GM23338 (cell line): ENCODE measurements around the gene NPPA. TPM values are rescaled to one million over a fixed set of nuclear protein-coding genes. Genes with fewer than 3 reads are reported as not detected.

Experiments
- ATAC-seq: fragments of 200-7000 bp; cut with Tn5 transposase; 3 replicates; pipeline ENCODE4 v1.9.1; 2020
- DNase-seq: peaks from one replicate; pipeline ENCODE4 v3.0.0-alpha.2; 2015; ENCODE audit warnings: low spot score
- H2AFZ ChIP-seq: fragments of 200-600 bp; sonication (generic); 2 replicates; pipeline ENCODE4 v1.8.0; 2016; ENCODE audit warnings: antibody characterized with exemption, mild to moderate bottlenecking, moderate library complexity
- H3F3A ChIP-seq: fragments of 200-600 bp; sonication (generic); replicated peaks from 2 replicates; pipeline ENCODE4 v1.8.0; 2017; ENCODE audit warnings: antibody characterized with exemption, mixed run types, low read depth
- H3K27ac ChIP-seq: fragments of 200-600 bp; sonication (generic); 2 replicates; pipeline ENCODE4 v1.6.1; 2016; ENCODE audit warnings: low read depth
- H3K27me3 ChIP-seq: fragments of 200-600 bp; sonication (generic); 2 replicates; pipeline ENCODE4 v1.8.0; 2016; ENCODE audit warnings: mild to moderate bottlenecking, mixed run types, moderate library complexity; ENCODE audit not compliant: insufficient read depth
- H3K36me3 ChIP-seq: fragments of 200-600 bp; sonication (generic); 2 replicates; pipeline ENCODE4 v1.8.0; 2016; ENCODE audit warnings: mild to moderate bottlenecking; ENCODE audit not compliant: insufficient read depth
- H3K4me1 ChIP-seq: fragments of 200-600 bp; sonication (generic); 2 replicates; pipeline ENCODE4 v1.8.0; 2016; ENCODE audit warnings: mild to moderate bottlenecking, moderate library complexity; ENCODE audit not compliant: insufficient read depth
- H3K4me2 ChIP-seq: fragments of 200-600 bp; sonication (generic); 2 replicates; pipeline ENCODE4 v1.7.1; 2017; ENCODE audit warnings: mixed run types
- H3K4me3 ChIP-seq: fragments of 200-600 bp; sonication (generic); 2 replicates; pipeline ENCODE4 v1.6.1; 2016; ENCODE audit warnings: mixed run types
- H3K79me2 ChIP-seq: fragments of 200-600 bp; sonication (generic); replicated peaks from 2 replicates; pipeline ENCODE4 v1.8.0; 2017; ENCODE audit warnings: mild to moderate bottlenecking; ENCODE audit not compliant: insufficient read depth
- H3K9me2 ChIP-seq: fragments of 200-600 bp; sonication (generic); 2 replicates; pipeline ENCODE4 v1.8.0; 2017; ENCODE audit not compliant: insufficient read depth
- H4K20me1 ChIP-seq: fragments of 200-600 bp; sonication (generic); replicated peaks from 2 replicates; pipeline ENCODE4 v1.8.0; 2017; ENCODE audit warnings: mild to moderate bottlenecking; ENCODE audit not compliant: insufficient read depth
- H3K27ac Mint-ChIP-seq: 2 replicates; pipeline ENCODE4 v1.8.0; 2020; ENCODE audit warnings: inconsistent platforms, mild to moderate bottlenecking, moderate library complexity, mixed read lengths
- H3K27me3 Mint-ChIP-seq: 3 replicates; pipeline ENCODE4 v1.8.0; 2022; ENCODE audit warnings: low read depth, mild to moderate bottlenecking, moderate library complexity, mixed read lengths, inconsistent platforms; ENCODE audit not compliant: insufficient read depth, poor library complexity
- H3K36me3 Mint-ChIP-seq: 3 replicates; pipeline ENCODE4 v1.8.0; 2021; ENCODE audit warnings: low read depth, mild to moderate bottlenecking, inconsistent platforms, moderate library complexity, mixed read lengths
- H3K4me1 Mint-ChIP-seq: 3 replicates; pipeline ENCODE4 v1.8.0; 2020; ENCODE audit warnings: mild to moderate bottlenecking, inconsistent platforms, mixed read lengths
- H3K4me3 Mint-ChIP-seq: 3 replicates; pipeline ENCODE4 v1.8.0; 2021; ENCODE audit warnings: moderate library complexity, mild to moderate bottlenecking, inconsistent platforms, mixed read lengths
- H3K9me3 Mint-ChIP-seq: 3 replicates; pipeline ENCODE4 v1.8.0; 2020; ENCODE audit warnings: moderate library complexity, mild to moderate bottlenecking, inconsistent platforms, mixed read lengths
- CREB1 ChIP-seq: fragments of 250-450 bp; sonication (Bioruptor Pico); IDR thresholded peaks from 2 replicates; pipeline ENCODE4 v1.5.0; 2020; ENCODE audit warnings: low read depth, mild to moderate bottlenecking, moderate library complexity
- EZH2 ChIP-seq: fragments of 200-600 bp; sonication (generic); IDR thresholded peaks from one replicate; pipeline ENCODE4 v1.8.0; 2017; ENCODE audit warnings: antibody characterized with exemption, mild to moderate bottlenecking, low read depth; ENCODE audit not compliant: unreplicated experiment
- POLR2AphosphoS5 ChIP-seq: IDR thresholded peaks from 2 replicates; pipeline ENCODE4 v1.6.1; 2016; ENCODE audit warnings: antibody characterized with exemption, low read depth
- STAT1 ChIP-seq: IDR thresholded peaks from one replicate; pipeline ENCODE4 v1.6.1; 2016; ENCODE audit warnings: antibody characterized with exemption; ENCODE audit not compliant: unreplicated experiment
- ZNF114 ChIP-seq: fragments of 250-450 bp; sonication (Bioruptor Pico); IDR thresholded peaks from 2 replicates; pipeline ENCODE4 v1.5.0; 2020; ENCODE audit warnings: mild to moderate bottlenecking, moderate library complexity
- ZNF331 ChIP-seq: fragments of 250-450 bp; sonication (Bioruptor Pico); IDR thresholded peaks from 2 replicates; pipeline ENCODE4 v1.5.0; 2020; ENCODE audit warnings: low read depth, mild to moderate bottlenecking, moderate library complexity
- polyA plus RNA-seq: library from polyadenylated mRNA; unstranded; fragments of >200 nt; fragmentation: Nextera tagmentation; extraction: Ambion mirVana; gene quantifications from 2 replicates; pipeline ENCODE4 v1.2.1, GENCODE V29; 2016
- total RNA-seq: library from RNA; depleted of rRNA; stranded (reverse); fragments of >200 nt; shearing (Covaris generic); gene quantifications from 2 replicates; pipeline ENCODE4 v1.2.3, GENCODE V29; 2014
- TF ChIP-seq, protein P1 (sequence below): fragments of 250-450 bp; sonication (Bioruptor Pico); IDR thresholded peaks from 2 replicates; pipeline ENCODE4 v1.5.0; 2020; ENCODE audit warnings: mild to moderate bottlenecking, moderate library complexity
- TF ChIP-seq, protein P2 (sequence below), 2 experiments: fragments of 200-600 bp in 1 of 2; sonication (generic) in 1 of 2; conservative IDR thresholded peaks; 2 replicates each; pipeline versions ENCODE4 v1.5.1 to v1.6.1; 2016 to 2017; ENCODE audit warnings: antibody characterized with exemption in 2 of 2, low read depth in 2 of 2, mild to moderate bottlenecking in 2 of 2, moderate library complexity in 1 of 2
- TF ChIP-seq, protein P3 (sequence below): IDR thresholded peaks from 2 replicates; pipeline ENCODE4 v1.6.1; 2016; ENCODE audit warnings: antibody characterized with exemption

The NPPA gene
- total and polyA plus RNA-seq, 2 experiments from 2014 or later = 0.29 TPM; not detected in 1

DNA sequence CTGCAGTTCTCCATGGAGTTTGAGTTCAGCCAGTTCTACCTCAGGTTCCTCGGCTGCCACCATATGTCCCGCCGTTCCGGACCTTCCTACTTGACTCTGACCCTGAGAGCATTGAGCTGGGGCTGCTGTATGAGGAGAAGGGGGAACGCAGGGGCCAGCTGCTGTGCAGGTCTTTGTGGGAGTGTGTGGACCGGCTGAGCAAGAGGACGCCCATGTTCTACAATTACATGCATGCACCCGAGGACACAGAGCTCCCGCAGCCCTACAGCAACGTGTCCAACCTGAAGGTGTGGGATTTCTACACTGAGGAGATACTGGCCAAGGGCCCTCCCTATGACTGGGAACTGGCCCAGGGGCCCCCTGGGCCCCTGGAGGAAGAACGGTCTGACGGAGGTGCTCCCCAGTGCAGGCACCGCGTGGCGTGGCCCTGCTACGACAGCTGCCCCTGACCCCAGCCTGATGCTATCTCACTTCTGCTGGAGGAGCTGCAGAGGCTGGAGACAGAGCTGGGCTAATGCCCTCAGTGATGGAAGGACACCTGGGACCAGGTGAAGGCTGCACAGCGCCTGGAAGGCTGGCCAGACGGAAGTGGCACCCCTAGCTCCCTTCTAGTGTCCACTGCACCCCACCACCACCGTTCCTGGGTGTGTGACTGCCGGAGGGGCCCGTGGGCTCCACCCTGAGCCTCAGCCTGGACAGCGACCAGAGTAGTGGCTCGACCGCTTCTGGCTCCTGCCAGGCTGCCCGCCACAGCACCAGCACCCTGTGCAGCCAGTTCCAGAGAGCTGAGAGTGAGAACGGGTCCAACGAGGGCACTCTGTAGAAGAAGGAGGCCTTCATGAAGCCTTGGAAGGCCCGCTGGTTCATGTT, 32.0 kb upstream of the NPPA start:
- Mint-ChIP-seq H3K4me1 (peaks cover 8% of the 10 kb centered on the region), H3K9me3 (no peaks in the 10 kb centered on the region), H3K27ac (no peak overlapping the region), H3K27me3 (peaks cover 5% of the 10 kb centered on the region), H3K36me3 (no peaks in the 10 kb centered on the region; the same call in 2 of the 3 replicates), H3K4me3 (no peak overlapping the region)
- Histone ChIP-seq H3K27me3 (no peaks in the 10 kb centered on the region), H3K27ac (no peak overlapping the region), H3K4me3 (no peak overlapping the region), H2AFZ (no peak overlapping the region), H3K4me1 (peaks cover 3% of the 10 kb centered on the region; the same call in 1 of the 2 replicates), H3K79me2 (no peaks in the 10 kb centered on the region), H3K9me2 (no peaks in the 10 kb centered on the region), H3F3A (no peaks in the 10 kb centered on the region), H4K20me1 (no peaks in the 10 kb centered on the region), H3K36me3 (no peaks in the 10 kb centered on the region), H3K4me2 (no peak overlapping the region)
- DNase-seq = no peak
- no peak for ATAC-seq
- TF ChIP-seq ZNF331 (CRISPR knock-in tag) = no peak
- TF ChIP-seq POLR2AphosphoS5 = no peak

DNA sequence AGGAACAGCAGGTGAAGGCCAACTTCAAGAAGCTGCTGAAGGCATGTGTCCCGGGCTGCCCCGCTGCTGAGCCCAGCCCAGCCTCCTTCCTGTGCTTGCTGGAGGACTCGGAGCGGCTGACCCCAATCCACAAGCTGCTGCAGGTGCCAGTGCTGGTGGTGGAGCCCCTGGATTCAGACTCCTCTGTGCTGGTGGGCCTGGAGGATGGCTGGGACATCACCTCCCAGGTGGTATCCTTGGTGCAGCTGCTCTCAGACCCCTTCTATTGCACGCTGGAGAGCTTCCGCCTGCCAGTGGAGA, 31.3 kb upstream of the NPPA start:
- DNase-seq = no peak
- no peaks in the 10 kb centered on the region for H3K79me2 ChIP-seq
- TF ChIP-seq POLR2AphosphoS5 (no peak), CREB1 (CRISPR knock-in tag) (no peak), ZNF331 (CRISPR knock-in tag) (no peak), EZH2 (no peak), STAT1 (no peak), ZNF114 (no peak)
- TF ChIP-seq, protein P1, sequence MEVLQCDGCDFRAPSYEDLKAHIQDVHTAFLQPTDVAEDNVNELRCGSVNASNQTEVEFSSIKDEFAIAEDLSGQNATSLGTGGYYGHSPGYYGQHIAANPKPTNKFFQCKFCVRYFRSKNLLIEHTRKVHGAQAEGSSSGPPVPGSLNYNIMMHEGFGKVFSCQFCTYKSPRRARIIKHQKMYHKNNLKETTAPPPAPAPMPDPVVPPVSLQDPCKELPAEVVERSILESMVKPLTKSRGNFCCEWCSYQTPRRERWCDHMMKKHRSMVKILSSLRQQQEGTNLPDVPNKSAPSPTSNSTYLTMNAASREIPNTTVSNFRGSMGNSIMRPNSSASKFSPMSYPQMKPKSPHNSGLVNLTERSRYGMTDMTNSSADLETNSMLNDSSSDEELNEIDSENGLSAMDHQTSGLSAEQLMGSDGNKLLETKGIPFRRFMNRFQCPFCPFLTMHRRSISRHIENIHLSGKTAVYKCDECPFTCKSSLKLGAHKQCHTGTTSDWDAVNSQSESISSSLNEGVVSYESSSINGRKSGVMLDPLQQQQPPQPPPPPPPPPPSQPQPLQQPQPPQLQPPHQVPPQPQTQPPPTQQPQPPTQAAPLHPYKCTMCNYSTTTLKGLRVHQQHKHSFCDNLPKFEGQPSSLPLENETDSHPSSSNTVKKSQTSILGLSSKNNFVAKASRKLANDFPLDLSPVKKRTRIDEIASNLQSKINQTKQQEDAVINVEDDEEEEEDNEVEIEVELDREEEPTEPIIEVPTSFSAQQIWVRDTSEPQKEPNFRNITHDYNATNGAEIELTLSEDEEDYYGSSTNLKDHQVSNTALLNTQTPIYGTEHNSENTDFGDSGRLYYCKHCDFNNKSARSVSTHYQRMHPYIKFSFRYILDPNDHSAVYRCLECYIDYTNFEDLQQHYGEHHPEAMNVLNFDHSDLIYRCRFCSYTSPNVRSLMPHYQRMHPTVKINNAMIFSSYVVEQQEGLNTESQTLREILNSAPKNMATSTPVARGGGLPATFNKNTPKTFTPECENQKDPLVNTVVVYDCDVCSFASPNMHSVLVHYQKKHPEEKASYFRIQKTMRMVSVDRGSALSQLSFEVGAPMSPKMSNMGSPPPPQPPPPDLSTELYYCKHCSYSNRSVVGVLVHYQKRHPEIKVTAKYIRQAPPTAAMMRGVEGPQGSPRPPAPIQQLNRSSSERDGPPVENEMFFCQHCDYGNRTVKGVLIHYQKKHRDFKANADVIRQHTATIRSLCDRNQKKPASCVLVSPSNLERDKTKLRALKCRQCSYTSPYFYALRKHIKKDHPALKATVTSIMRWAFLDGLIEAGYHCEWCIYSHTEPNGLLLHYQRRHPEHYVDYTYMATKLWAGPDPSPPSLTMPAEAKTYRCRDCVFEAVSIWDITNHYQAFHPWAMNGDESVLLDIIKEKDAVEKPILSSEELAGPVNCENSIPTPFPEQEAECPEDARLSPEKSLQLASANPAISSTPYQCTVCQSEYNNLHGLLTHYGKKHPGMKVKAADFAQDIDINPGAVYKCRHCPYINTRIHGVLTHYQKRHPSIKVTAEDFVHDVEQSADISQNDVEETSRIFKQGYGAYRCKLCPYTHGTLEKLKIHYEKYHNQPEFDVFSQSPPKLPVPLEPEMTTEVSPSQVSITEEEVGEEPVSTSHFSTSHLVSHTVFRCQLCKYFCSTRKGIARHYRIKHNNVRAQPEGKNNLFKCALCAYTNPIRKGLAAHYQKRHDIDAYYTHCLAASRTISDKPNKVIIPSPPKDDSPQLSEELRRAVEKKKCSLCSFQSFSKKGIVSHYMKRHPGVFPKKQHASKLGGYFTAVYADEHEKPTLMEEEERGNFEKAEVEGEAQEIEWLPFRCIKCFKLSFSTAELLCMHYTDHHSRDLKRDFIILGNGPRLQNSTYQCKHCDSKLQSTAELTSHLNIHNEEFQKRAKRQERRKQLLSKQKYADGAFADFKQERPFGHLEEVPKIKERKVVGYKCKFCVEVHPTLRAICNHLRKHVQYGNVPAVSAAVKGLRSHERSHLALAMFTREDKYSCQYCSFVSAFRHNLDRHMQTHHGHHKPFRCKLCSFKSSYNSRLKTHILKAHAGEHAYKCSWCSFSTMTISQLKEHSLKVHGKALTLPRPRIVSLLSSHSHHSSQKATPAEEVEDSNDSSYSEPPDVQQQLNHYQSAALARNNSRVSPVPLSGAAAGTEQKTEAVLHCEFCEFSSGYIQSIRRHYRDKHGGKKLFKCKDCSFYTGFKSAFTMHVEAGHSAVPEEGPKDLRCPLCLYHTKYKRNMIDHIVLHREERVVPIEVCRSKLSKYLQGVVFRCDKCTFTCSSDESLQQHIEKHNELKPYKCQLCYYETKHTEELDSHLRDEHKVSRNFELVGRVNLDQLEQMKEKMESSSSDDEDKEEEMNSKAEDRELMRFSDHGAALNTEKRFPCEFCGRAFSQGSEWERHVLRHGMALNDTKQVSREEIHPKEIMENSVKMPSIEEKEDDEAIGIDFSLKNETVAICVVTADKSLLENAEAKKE = no peak
- TF ChIP-seq, protein P2, sequence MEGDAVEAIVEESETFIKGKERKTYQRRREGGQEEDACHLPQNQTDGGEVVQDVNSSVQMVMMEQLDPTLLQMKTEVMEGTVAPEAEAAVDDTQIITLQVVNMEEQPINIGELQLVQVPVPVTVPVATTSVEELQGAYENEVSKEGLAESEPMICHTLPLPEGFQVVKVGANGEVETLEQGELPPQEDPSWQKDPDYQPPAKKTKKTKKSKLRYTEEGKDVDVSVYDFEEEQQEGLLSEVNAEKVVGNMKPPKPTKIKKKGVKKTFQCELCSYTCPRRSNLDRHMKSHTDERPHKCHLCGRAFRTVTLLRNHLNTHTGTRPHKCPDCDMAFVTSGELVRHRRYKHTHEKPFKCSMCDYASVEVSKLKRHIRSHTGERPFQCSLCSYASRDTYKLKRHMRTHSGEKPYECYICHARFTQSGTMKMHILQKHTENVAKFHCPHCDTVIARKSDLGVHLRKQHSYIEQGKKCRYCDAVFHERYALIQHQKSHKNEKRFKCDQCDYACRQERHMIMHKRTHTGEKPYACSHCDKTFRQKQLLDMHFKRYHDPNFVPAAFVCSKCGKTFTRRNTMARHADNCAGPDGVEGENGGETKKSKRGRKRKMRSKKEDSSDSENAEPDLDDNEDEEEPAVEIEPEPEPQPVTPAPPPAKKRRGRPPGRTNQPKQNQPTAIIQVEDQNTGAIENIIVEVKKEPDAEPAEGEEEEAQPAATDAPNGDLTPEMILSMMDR (conservative IDR thresholded peaks at IDR 0.05; ENCODE audit: low read depth in 2 of 2) = no peak
- TF ChIP-seq, protein P3, sequence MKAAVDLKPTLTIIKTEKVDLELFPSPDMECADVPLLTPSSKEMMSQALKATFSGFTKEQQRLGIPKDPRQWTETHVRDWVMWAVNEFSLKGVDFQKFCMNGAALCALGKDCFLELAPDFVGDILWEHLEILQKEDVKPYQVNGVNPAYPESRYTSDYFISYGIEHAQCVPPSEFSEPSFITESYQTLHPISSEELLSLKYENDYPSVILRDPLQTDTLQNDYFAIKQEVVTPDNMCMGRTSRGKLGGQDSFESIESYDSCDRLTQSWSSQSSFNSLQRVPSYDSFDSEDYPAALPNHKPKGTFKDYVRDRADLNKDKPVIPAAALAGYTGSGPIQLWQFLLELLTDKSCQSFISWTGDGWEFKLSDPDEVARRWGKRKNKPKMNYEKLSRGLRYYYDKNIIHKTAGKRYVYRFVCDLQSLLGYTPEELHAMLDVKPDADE = no peak

More for the DNA sequence above, 31.3 kb upstream of the NPPA start:
- Mint-ChIP-seq H3K27ac (no peak overlapping the region), H3K4me1 (peaks cover 8% of the 10 kb centered on the region), H3K4me3 (no peak overlapping the region), H3K36me3 (no peaks in the 10 kb centered on the region; the same call in 2 of the 3 replicates), H3K27me3 (peaks cover 8% of the 10 kb centered on the region), H3K9me3 (no peaks in the 10 kb centered on the region)
- no peaks in the 10 kb centered on the region for H3K36me3 ChIP-seq
- no peak for ATAC-seq
- no peaks in the 10 kb centered on the region for H3K27me3 ChIP-seq
- peaks cover 3% of the 10 kb centered on the region; the same call in 1 of the 2 replicates for H3K4me1 ChIP-seq
- no peak overlapping the region for H3K27ac ChIP-seq
- no peaks in the 10 kb centered on the region for H4K20me1 ChIP-seq
- no peaks in the 10 kb centered on the region for H3K9me2 ChIP-seq
- no peak overlapping the region for H2AFZ ChIP-seq
- no peaks in the 10 kb centered on the region for H3F3A ChIP-seq
- H3K4me3 ChIP-seq = no peak overlapping the region
- no peak overlapping the region for H3K4me2 ChIP-seq
